ENCODE results near the gene TBX3.

Gene TBX3

DNA sequence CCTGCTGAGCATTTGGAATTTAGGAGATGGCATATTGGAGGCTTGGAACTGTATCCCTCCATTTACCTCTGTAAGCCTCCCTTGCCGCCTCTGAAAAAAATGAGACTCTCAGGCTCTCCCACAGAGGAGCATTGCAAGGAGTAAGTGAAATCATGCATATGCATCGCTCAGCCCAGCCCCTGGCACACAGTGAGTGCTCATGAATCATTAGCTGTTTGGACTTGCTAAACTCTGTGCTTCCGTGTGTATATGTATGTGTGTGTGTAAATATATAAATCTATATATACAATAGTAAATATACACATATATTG, 17.1 kb upstream of the TBX3 start:
- TF ChIP-seq, protein P1, sequence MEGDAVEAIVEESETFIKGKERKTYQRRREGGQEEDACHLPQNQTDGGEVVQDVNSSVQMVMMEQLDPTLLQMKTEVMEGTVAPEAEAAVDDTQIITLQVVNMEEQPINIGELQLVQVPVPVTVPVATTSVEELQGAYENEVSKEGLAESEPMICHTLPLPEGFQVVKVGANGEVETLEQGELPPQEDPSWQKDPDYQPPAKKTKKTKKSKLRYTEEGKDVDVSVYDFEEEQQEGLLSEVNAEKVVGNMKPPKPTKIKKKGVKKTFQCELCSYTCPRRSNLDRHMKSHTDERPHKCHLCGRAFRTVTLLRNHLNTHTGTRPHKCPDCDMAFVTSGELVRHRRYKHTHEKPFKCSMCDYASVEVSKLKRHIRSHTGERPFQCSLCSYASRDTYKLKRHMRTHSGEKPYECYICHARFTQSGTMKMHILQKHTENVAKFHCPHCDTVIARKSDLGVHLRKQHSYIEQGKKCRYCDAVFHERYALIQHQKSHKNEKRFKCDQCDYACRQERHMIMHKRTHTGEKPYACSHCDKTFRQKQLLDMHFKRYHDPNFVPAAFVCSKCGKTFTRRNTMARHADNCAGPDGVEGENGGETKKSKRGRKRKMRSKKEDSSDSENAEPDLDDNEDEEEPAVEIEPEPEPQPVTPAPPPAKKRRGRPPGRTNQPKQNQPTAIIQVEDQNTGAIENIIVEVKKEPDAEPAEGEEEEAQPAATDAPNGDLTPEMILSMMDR (conservative IDR thresholded peaks at IDR 0.05; ENCODE audit: low read length): no peak
- no peak for DNase-seq (ENCODE audit: low read depth)
- H3K4me3 ChIP-seq (ENCODE audit: low read length): no peak overlapping the region

DNA sequence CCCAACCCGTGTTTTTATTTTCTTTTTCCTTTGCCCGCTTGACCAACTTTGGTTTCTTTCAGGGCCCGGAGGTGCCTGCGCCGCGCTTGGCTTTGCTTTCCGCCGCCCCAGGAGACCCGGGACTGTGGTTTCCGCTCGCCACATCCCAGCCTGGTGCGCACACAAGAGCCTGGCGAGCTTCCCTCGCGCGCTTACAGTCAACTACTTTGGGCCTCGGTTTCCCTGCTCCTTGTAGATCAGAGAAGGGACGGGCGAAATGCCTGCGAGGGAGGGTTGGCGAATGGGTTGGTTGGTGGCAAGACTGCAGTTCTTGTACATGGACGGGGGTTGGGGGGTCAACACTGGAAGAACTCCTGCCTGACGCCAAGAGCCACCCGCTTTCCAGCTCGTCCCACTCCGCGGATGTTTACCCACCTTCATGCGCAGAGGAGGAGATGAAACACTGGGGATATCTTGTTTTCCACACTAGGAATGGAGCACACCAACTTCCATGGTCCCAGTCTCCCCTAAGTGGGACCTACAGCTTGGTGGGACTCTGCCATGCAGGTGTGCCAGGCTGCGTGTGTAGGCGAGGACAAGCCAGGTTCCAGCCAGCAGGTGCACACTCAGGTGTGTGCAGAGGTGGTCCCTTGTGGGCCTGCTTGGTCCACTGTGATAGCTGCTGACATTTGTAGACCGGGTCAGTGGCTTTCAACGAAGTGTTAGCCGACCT, 16.6 kb upstream of the TBX3 start:
- TF ChIP-seq, protein P1 (conservative IDR thresholded peaks at IDR 0.05; ENCODE audit: low read length): no peak
- no peak for DNase-seq (ENCODE audit: low read depth)
- H3K4me3 ChIP-seq (ENCODE audit: low read length): no peak overlapping the region

DNA sequence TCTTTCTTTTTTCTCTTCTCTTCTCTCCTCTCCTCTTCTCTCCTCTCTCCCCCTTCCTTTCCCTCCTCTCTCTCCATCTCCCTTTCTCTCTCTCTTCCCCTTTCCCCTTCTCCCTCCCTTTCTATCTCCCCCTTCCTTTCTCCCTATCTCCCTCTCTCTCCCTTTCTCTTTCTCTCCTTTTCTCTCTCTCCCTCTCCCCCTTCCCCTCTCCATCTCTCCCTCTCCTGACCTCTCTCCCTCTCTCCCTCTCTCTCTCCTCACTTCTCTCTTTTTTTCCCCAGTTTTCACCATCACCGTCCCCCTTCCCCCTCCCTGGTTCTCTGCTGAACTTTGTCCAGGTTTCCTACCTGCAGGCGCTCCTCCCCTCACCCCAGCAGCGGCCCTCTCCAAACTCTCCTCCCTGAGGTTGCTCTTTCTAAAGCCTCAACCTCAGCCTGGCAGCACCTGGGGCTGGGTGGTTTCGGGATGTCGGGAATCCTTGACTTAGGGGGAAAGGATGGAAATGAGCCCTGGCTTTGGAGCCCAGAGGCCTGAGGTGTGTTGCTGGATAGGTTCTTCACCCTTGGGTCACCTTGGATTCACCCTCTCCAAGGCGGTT, 14.7 kb upstream of the TBX3 start:
- DNase-seq (ENCODE audit: low read depth): no peak
- TF ChIP-seq, protein P1 (conservative IDR thresholded peaks at IDR 0.05; ENCODE audit: low read length): no peak
- peak overlapping the region; percentile 59 for H3K4me3 ChIP-seq (ENCODE audit: low read length)

DNA sequence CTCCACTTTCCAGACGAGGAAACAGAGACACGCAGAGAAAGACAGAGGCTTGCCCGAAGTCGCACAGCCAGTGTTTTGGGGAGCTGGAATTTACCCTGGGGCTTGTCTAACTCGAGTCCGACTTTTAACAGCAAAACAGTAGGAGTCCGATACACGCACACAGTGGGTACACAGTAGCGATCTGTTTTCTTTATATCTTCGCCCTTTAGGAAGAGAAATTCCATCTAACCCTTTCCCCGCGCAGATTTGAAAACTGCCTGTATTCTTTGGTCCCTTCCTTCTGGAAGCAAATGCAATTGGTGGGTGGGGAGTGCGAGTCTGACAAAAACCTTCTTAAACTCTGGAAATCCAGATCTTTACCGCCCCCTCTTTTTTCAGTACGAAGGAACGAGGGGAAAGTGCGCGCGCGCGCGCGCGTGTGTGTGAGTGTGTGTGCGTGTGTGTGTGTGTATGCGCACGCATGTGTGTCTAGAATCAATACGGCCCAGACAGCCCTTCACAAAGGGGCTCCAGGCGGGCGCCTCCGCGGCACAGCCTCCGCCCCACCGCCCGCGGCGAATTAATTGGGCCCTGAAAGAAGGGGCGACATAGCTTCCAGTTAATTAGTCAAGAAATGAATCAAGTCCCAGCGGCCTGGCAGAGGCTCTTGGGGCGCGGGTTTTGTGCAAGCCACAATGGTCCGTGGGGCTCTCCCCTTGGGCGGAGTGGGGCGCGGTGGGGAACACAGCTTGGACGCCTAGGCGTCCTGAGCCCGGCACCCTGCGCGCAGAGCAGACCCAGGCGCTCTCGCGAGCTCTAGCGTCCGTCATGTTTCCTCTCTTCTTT, 14.0 kb upstream of the TBX3 start:
- peak overlapping the region; percentile 59 for H3K4me3 ChIP-seq (ENCODE audit: low read length)
- DNase-seq (ENCODE audit: low read depth): peak; percentile 40
- TF ChIP-seq, protein P1 (conservative IDR thresholded peaks at IDR 0.05; ENCODE audit: low read length): no peak

DNA sequence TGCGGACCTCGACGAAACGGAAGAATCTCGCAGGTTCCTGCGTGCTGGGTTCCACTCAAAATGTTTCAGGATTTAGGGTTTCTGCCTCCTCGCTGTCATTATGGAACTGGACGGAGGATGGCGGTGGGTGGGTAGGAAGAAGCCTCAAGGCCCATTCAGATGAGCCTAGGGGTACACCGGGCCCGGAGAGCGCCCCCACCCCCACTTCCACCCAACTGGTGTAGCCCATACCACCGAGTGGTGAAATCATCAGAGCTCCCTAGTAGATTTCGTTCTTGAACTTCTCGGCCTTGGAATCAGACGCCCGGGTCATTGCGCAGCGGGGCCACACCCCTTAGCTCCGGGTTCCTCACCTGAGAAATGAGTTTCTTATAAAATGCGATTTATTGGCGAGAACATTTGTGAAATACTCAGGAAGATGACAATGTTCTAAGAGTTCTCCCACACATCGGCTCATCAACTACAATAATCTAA, 13.3 kb upstream of the TBX3 start:
- no peak overlapping the region; the same call in 1 of the 2 replicates for H3K4me3 ChIP-seq (ENCODE audit: low read length)
- no peak for DNase-seq (ENCODE audit: low read depth)
- TF ChIP-seq, protein P1 (conservative IDR thresholded peaks at IDR 0.05; ENCODE audit: low read length): no peak

DNA sequence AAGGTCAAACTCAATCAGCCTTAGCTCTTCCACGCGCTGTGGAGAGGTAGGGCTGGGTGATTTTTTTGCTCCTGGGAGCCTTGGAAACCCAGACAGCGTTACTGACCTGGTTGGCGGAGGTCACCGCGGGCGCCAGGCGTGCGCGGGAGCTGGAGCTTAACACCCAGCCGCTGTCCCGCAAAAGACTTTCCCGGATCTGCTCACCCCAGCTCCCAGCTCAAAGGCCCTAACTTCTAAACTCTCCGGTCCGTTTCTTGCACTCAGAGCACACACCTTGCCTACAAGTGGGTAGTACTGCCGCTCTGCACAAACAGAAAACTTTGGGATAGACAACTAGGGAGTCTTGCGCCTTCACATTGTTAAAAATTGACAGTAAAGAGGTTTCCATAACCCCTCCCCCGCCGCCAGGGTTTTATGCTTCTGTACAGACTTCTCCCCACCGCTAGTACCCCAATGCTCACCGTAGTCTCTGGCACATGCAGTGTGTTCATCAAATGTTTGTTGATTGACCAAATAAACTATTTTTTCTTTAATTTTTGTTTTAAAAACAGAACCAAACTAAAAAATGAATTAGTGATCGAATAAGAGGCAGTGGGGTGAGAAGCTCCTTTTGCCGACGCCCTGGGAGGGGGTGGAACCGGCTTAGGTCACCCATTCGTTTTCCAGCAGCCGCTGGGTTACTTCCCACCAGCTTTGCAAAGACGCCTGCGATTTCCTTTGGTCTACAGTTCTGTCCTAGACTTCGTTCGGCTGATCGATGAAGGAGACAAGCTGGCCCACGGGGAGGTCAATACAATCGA, 12.7 kb upstream of the TBX3 start:
- H3K4me3 ChIP-seq (ENCODE audit: low read length): no peak overlapping the region
- DNase-seq (ENCODE audit: low read depth): no peak
- TF ChIP-seq, protein P1 (conservative IDR thresholded peaks at IDR 0.05; ENCODE audit: low read length): no peak

All from AG10803 (cell line).